Measurements from ENCODE around the gene GPANK1.

GPANK1 gene

DNA sequence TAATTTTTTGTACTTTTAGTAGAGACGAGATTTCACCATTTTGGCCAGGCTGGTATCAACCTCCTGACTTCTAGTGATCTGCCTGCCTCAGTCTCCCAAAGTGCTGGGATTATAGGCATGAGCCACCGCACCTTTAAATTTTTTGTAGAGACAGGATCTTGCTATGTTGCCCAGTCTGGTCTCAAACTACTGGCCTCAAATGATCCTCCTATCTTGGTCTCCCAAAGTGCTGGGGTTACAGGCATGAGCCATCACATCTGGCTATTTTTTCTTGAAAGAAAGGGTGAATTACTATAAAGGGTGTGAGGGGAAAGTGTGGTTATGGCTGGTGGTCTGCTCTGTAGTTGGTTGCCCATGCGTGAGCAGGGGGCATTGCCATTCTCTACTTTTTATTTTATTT lies 43.4 kb upstream of the GPANK1 start:
- Histone ChIP-seq H3K4me3 (no peak overlapping the region), H3K27ac (no peak overlapping the region)
- no peak for DNase-seq (ENCODE audit: low spot score)
- TF ChIP-seq, protein P1, sequence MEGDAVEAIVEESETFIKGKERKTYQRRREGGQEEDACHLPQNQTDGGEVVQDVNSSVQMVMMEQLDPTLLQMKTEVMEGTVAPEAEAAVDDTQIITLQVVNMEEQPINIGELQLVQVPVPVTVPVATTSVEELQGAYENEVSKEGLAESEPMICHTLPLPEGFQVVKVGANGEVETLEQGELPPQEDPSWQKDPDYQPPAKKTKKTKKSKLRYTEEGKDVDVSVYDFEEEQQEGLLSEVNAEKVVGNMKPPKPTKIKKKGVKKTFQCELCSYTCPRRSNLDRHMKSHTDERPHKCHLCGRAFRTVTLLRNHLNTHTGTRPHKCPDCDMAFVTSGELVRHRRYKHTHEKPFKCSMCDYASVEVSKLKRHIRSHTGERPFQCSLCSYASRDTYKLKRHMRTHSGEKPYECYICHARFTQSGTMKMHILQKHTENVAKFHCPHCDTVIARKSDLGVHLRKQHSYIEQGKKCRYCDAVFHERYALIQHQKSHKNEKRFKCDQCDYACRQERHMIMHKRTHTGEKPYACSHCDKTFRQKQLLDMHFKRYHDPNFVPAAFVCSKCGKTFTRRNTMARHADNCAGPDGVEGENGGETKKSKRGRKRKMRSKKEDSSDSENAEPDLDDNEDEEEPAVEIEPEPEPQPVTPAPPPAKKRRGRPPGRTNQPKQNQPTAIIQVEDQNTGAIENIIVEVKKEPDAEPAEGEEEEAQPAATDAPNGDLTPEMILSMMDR (IDR thresholded peaks at IDR 0.05): no peak

DNA sequence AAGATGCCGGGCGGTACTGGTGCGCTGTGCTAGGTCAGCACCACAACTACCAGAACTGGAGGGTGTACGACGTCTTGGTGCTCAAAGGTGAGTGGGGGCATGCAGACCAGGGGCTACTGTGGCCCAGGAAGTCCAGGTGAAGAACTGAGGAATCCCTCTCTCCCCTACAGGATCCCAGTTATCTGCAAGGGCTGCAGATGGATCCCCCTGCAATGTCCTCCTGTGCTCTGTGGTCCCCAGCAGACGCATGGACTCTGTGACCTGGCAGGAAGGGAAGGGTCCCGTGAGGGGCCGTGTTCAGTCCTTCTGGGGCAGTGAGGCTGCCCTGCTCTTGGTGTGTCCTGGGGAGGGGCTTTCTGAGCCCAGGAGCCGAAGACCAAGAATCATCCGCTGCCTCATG lies 42.9 kb upstream of the GPANK1 start:
- DNase-seq (ENCODE audit: low spot score): no peak
- no peak overlapping the region for H3K4me3 ChIP-seq
- H3K27ac ChIP-seq: no peak overlapping the region
- TF ChIP-seq, protein P1 (IDR thresholded peaks at IDR 0.05): no peak

DNA sequence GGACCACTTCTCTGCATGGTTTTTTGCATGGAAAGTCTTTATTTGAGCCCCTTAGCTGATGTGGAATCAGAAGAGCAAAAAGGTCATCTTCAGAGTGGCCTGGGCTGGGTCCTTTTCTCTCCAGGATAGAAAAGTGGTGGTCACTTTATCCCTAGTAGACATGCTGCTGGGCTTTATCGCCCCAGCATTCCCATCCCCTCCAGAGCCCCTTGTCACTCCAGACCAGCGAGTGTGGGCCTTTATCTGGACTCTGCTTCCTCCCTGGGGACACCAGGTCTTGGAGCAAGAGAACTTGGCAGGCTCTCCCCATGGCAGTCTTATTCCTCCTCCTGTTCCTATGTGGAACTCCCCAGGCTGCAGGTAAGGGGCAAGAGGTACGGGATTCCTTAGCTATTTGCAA lies 41.8 kb upstream of the GPANK1 start, which contains the start of gene LY6G6F:
TSS of gene LY6G6F (plus strand) at position 268 of the 400 bp plus-strand sequence. CDS start at position 309, 41 bp downstream.
- no peak within 1 kb of the TSS for H3K4me3 ChIP-seq
- TF ChIP-seq, protein P1 (IDR thresholded peaks at IDR 0.05): no peak
- no peak for DNase-seq (ENCODE audit: low spot score)
- H3K27ac ChIP-seq: no peak within 1 kb of the TSS

DNA sequence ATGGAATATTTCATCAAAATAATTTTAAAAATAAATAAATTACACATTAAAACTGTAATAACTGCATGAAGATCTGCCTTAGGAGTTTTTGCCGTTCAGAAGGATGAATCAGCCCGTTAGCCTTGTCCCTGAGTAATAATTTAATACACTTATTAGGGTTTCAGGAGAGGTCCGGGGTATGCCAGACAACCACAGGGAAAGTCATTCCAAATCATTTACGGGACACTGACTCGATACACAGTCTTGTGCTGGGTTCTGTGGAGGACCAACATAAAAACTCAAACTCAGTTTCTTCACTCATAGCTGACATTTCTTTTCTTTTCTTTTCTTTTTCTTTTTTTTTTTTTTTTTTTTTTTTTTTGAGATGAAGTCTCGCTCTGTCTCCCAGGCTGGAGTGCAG lies 41.1 kb upstream of the GPANK1 start:
- TF ChIP-seq, protein P1 (IDR thresholded peaks at IDR 0.05): no peak

DNA sequence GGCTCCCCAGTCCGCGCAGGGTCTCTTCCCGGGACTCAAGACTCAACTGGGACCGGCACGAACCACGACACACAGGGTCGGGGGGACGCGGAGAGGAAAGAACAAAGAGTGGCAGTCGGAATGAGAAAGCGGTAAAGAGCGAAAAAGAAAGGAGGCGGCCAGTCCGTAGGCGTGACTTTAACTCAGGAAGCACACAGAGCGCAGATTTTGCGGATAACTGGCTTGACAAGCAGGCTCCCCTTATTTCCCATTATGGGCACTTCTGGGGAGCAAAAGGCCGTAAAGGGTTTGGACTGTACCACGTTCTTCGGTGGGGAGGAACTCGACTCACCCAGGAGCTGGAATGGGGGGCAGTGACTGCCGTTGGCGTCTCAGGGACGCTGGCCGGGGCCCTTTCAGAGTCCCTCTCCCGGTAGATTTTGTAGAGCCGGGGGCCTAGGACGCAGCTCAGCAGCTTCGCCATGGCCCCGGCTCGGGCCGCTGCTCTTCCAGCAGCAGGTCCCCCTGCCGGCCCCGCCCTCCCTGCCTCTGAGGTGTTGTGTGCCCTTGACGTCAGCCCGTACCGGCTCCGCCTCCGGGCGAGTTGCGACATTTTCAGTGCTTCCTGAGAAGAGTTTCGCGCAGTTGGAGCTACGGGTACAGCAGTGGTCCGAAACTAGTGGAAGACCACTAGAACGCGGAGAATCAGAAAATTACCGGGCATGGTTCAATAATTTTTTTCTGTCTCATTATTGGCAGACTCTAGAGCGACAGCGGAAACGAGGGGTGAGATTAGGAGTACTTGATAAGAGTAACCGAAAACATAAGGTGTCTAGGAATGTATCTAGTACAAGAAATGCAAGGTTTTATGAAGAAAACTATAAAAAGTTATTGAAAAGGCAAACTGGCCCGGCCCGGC lies 38.3 kb upstream of the GPANK1 start, which contains the start of gene ABHD16A:
TSS of gene ABHD16A (minus strand) at position 506 of the 898 bp plus-strand sequence. CDS start at position 463, 43 bp downstream.
- Histone ChIP-seq H3K4me3 (peak within 1 kb of the TSS; percentile 95), H3K27ac (peak within 1 kb of the TSS; percentile 96 to 99)
- TF ChIP-seq, protein P1 (IDR thresholded peaks at IDR 0.05): no peak
- peak; percentile 99 for DNase-seq (ENCODE audit: low spot score)

More for the DNA sequence above, 41.1 kb upstream of the GPANK1 start:
- Histone ChIP-seq H3K27ac (no peak overlapping the region), H3K4me3 (no peak overlapping the region)
- DNase-seq (ENCODE audit: low spot score): no peak

DNA sequence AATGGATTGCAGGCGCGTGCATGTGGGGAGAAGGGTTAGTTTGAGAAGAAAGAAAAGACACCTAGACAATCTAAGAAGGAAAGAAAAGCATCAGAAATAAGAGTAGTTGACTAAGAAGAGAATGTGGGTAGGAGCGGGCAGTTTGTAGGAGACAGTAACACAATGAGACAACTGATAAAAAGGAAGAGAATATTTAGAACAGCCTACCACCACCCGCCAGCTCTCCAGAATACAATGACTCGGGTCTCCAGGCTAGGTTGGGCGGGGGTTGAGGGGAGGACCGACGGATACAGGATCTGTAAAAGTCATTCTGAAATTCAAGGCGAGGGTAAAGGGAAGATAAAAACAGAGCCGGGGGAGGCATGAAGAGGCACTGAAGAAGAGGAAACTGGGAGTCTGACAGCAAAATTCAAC lies 37.6 kb upstream of the GPANK1 start:
- Histone ChIP-seq H3K4me3 (peak overlapping the region; percentile 95), H3K27ac (peak overlapping the region; percentile 96 to 99)
- TF ChIP-seq, protein P1 (IDR thresholded peaks at IDR 0.05): no peak
- no peak for DNase-seq (ENCODE audit: low spot score)
